GM23338 (cell line): ENCODE results near the gene CBFA2T3.

Source experiments
- EZH2phosphoT487 ChIP-seq: fragments of 200-600 bp; sonication (generic); IDR thresholded peaks from one replicate; pipeline ENCODE4 v1.8.1; 2018; ENCODE audit warnings: antibody characterized with exemption; ENCODE audit not compliant: unreplicated experiment
- REST ChIP-seq: IDR thresholded peaks from one replicate; pipeline ENCODE4 v1.6.1; 2018; ENCODE audit warnings: antibody characterized with exemption; ENCODE audit not compliant: unreplicated experiment
- ZNF331 ChIP-seq: fragments of 250-450 bp; sonication (Bioruptor Pico); IDR thresholded peaks from 2 replicates; pipeline ENCODE4 v1.5.0; 2020; ENCODE audit warnings: low read depth, mild to moderate bottlenecking, moderate library complexity
- TF ChIP-seq, protein P1 (sequence below), 2 experiments: fragments of 200-600 bp in 1 of 2; sonication (generic) in 1 of 2; conservative IDR thresholded peaks; 2 replicates each; pipeline versions ENCODE4 v1.5.1 to v1.6.1; 2016 to 2017; ENCODE audit warnings: antibody characterized with exemption in 2 of 2, low read depth in 2 of 2, mild to moderate bottlenecking in 2 of 2, moderate library complexity in 1 of 2
- TF ChIP-seq, protein P2 (sequence below): IDR thresholded peaks from 2 replicates; pipeline ENCODE4 v1.6.1; 2016; ENCODE audit warnings: antibody characterized with exemption

GRCh38 chr16:88973007-88973410 is 4.0 kb downstream of the CBFA2T3 start:
- TF ChIP-seq, protein P1, sequence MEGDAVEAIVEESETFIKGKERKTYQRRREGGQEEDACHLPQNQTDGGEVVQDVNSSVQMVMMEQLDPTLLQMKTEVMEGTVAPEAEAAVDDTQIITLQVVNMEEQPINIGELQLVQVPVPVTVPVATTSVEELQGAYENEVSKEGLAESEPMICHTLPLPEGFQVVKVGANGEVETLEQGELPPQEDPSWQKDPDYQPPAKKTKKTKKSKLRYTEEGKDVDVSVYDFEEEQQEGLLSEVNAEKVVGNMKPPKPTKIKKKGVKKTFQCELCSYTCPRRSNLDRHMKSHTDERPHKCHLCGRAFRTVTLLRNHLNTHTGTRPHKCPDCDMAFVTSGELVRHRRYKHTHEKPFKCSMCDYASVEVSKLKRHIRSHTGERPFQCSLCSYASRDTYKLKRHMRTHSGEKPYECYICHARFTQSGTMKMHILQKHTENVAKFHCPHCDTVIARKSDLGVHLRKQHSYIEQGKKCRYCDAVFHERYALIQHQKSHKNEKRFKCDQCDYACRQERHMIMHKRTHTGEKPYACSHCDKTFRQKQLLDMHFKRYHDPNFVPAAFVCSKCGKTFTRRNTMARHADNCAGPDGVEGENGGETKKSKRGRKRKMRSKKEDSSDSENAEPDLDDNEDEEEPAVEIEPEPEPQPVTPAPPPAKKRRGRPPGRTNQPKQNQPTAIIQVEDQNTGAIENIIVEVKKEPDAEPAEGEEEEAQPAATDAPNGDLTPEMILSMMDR (conservative IDR thresholded peaks at IDR 0.05; ENCODE audit: low read depth in 2 of 2), result no peak
- TF ChIP-seq EZH2phosphoT487 (no peak), ZNF331 (CRISPR knock-in tag) (no peak), REST (no peak)
- TF ChIP-seq, protein P2, sequence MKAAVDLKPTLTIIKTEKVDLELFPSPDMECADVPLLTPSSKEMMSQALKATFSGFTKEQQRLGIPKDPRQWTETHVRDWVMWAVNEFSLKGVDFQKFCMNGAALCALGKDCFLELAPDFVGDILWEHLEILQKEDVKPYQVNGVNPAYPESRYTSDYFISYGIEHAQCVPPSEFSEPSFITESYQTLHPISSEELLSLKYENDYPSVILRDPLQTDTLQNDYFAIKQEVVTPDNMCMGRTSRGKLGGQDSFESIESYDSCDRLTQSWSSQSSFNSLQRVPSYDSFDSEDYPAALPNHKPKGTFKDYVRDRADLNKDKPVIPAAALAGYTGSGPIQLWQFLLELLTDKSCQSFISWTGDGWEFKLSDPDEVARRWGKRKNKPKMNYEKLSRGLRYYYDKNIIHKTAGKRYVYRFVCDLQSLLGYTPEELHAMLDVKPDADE, result no peak
